Calu3 (cell line): Measurements from ENCODE around the gene APEH. TPM values are rescaled to one million over a fixed set of nuclear protein-coding genes. Genes with fewer than 3 reads are reported as not detected.
A peak's percentile ranks its signal among the peaks of the same experiment; 100 is the strongest.

ENCODE experiments used
- BruUV-seq: library from RNA; stranded (reverse); fragments of 400-500 nt; replicated peaks from 2 replicates; lab custom pipeline; 2021; lab: Mats Ljungman, UMichigan
- CTCF ChIA-PET: fragments of 300-600 bp; sonication (Branson Sonifier 250); formaldehyde crosslinking; loops from one replicate; lab custom pipeline; 2022; ENCODE audit warnings: antibody characterized with exemption; lab: Charles Lee
- DNase-seq: peaks from one replicate; pipeline ENCODE4 v3.0.0; 2022
- H3K27ac Mint-ChIP-seq: one replicate; pipeline ENCODE4 v1.8.0; 2022; ENCODE audit warnings: mixed read lengths; ENCODE audit not compliant: unreplicated experiment
- H3K27me3 Mint-ChIP-seq: one replicate; pipeline ENCODE4 v1.8.0; 2022; ENCODE audit warnings: mixed read lengths; ENCODE audit not compliant: unreplicated experiment
- H3K36me3 Mint-ChIP-seq: one replicate; pipeline ENCODE4 v1.8.0; 2022; ENCODE audit warnings: mild to moderate bottlenecking, moderate library complexity, mixed read lengths; ENCODE audit not compliant: insufficient read depth, unreplicated experiment
- H3K4me1 Mint-ChIP-seq: one replicate; pipeline ENCODE4 v1.8.0; 2022; ENCODE audit warnings: mild to moderate bottlenecking, low read depth, mixed read lengths; ENCODE audit not compliant: unreplicated experiment
- H3K4me3 Mint-ChIP-seq: one replicate; pipeline ENCODE4 v1.8.0; 2022; ENCODE audit warnings: mild to moderate bottlenecking, low read depth, moderate library complexity, mixed read lengths; ENCODE audit not compliant: unreplicated experiment
- H3K9me3 Mint-ChIP-seq: one replicate; pipeline ENCODE4 v1.8.0; 2022; ENCODE audit warnings: low read depth, mixed read lengths; ENCODE audit not compliant: unreplicated experiment
- intact Hi-C: fragments of 100-400 bp; cut with micrococcal nuclease; formaldehyde crosslinking; loops from one replicate; pipeline ENCODE4 v1.10.0; 2022; ENCODE audit not compliant: unreplicated experiment
- total RNA-seq: library from RNA; stranded (reverse); gene quantifications from 2 replicates; pipeline ENCODE4 v1.2.3, GENCODE V29; 2022
- TF ChIP-seq, protein P1 (sequence below): fragments of 200-600 bp; IDR thresholded peaks from one replicate; pipeline ENCODE4 v1.8.0; 2022; ENCODE audit warnings: antibody characterized with exemption; ENCODE audit not compliant: unreplicated experiment

Gene APEH
- total RNA-seq, 1 experiment from 2014 or later, result 187 TPM

DNA sequence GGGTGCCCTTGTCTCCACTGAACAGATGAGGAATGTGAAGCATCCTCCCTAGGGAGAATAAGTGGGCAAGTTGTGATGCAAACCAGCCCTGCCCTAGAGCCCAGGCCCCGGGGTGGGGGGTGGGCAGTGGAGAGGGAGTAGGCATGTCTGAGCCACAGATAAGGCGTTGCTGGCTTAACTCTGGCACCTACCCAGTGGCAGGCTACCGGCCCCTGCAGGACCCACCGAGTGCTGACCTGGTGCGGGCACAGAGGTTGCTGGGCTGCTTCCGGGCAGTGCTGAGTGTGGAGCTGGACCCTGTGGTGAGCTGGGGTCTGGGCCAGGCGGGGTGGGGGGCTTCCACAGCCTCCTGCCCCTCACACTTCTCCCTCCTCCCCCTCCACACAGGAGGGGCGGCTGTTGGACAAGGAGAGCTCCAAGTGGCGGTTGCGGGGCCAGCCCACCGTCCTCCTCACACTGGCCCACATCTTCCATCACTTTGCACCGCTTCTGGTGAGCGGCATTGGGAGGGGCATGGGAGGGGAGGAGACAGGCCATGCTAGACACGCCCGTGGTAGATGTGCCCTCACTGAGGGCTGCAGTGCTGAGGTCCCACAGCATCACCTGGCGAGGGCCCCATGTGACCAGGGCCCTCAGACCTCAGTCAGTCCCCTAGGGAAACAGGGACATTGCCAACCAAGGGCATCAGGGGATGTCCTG is 25.3 kb downstream of the APEH start:
- BruUV-seq, result no TSS peak
- CTCF ChIA-PET, result no interaction called here
- Mint-ChIP-seq H3K9me3 (no peaks in the 10 kb centered on the region), H3K4me3 (no peak overlapping the region), H3K36me3 (peaks cover 20% of the 10 kb centered on the region), H3K27me3 (no peaks in the 10 kb centered on the region), H3K4me1 (no peaks in the 10 kb centered on the region), H3K27ac (no peak overlapping the region)
- intact Hi-C loops, result no loop called here
- DNase-seq, result no peak
- TF ChIP-seq, protein P1, sequence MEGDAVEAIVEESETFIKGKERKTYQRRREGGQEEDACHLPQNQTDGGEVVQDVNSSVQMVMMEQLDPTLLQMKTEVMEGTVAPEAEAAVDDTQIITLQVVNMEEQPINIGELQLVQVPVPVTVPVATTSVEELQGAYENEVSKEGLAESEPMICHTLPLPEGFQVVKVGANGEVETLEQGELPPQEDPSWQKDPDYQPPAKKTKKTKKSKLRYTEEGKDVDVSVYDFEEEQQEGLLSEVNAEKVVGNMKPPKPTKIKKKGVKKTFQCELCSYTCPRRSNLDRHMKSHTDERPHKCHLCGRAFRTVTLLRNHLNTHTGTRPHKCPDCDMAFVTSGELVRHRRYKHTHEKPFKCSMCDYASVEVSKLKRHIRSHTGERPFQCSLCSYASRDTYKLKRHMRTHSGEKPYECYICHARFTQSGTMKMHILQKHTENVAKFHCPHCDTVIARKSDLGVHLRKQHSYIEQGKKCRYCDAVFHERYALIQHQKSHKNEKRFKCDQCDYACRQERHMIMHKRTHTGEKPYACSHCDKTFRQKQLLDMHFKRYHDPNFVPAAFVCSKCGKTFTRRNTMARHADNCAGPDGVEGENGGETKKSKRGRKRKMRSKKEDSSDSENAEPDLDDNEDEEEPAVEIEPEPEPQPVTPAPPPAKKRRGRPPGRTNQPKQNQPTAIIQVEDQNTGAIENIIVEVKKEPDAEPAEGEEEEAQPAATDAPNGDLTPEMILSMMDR, result no peak

DNA sequence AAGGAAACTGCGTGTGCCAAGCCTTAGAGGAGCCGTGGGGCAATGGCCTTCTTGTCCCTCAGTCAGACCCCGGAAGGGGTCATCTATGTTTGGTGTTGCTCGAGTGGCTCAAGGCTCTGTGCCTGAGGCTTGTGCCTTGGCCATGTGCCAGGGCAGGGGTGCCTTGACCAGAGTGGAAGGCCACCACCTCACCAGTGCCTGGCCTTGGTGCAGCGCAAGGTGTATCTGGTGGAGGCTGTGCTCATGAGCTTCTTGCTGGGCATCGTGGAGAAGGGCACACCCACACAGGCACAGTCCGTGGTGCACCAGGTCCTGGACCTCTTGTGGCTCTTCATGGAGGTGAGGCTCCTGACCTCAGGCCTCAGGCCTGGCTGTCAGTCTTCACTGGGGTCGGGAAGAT is 25.9 kb downstream of the APEH start:
- Mint-ChIP-seq H3K4me3 (no peak overlapping the region), H3K4me1 (no peaks in the 10 kb centered on the region), H3K9me3 (no peaks in the 10 kb centered on the region), H3K27me3 (no peaks in the 10 kb centered on the region), H3K27ac (no peak overlapping the region), H3K36me3 (peaks cover 20% of the 10 kb centered on the region)
- DNase-seq, result no peak
- BruUV-seq, result no TSS peak
- CTCF ChIA-PET, result no interaction called here
- TF ChIP-seq, protein P1, result no peak
- intact Hi-C loops, result no loop called here

- no peak for DNase-seq
- H3K4me1 Mint-ChIP-seq, result no peaks in the 10 kb centered on the region
- H3K9me3 Mint-ChIP-seq, result no peaks in the 10 kb centered on the region
- intact Hi-C loops, result no loop called here
- no peak overlapping the region for H3K27ac Mint-ChIP-seq
- CTCF ChIA-PET, result interaction anchor here (1.0 to 1.2 kb wide), 2 partner anchors 23 to 102 kb away, joined by 3 to 4 read pairs; partner anchors contain the start of gene GMPPB
- no peak overlapping the region for H3K4me3 Mint-ChIP-seq
- peaks cover 20% of the 10 kb centered on the region for H3K36me3 Mint-ChIP-seq
- TF ChIP-seq, protein P1, result no peak
- BruUV-seq, result no TSS peak
- H3K27me3 Mint-ChIP-seq, result no peaks in the 10 kb centered on the region
These were observed 26.4 kb downstream of the APEH start for GRCh38 chr3:49700453-49701128.

- DNase-seq, result no peak
- Mint-ChIP-seq H3K9me3 (no peaks in the 10 kb centered on the region), H3K36me3 (peaks cover 19% of the 10 kb centered on the region), H3K4me1 (no peaks in the 10 kb centered on the region), H3K27me3 (no peaks in the 10 kb centered on the region), H3K4me3 (no peak overlapping the region), H3K27ac (no peak overlapping the region)
- CTCF ChIA-PET, result interaction anchor here (1.0 to 1.2 kb wide), 2 partner anchors 22 to 101 kb away, joined by 3 to 4 read pairs; partner anchors contain the start of gene GMPPB
- BruUV-seq, result no TSS peak
- intact Hi-C loops, result loop anchor here (2.0 kb wide), 1 partner anchor 137 kb away; no protein-coding TSS in a partner anchor
- TF ChIP-seq, protein P1, result peak; percentile 22
These were observed 27.4 kb downstream of the APEH start for GRCh38 chr3:49701388-49702077.
